HUDEP-2 (cell line): ENCODE results near the gene SBF2.

Experiments used
- DNase-seq, 76 experiments: peaks; one replicate each; lab custom pipeline; 2025; ENCODE audit not compliant: unreplicated experiment in 76 of 76; lab: John Stamatoyannopoulos, UW

SBF2 gene

DNA sequence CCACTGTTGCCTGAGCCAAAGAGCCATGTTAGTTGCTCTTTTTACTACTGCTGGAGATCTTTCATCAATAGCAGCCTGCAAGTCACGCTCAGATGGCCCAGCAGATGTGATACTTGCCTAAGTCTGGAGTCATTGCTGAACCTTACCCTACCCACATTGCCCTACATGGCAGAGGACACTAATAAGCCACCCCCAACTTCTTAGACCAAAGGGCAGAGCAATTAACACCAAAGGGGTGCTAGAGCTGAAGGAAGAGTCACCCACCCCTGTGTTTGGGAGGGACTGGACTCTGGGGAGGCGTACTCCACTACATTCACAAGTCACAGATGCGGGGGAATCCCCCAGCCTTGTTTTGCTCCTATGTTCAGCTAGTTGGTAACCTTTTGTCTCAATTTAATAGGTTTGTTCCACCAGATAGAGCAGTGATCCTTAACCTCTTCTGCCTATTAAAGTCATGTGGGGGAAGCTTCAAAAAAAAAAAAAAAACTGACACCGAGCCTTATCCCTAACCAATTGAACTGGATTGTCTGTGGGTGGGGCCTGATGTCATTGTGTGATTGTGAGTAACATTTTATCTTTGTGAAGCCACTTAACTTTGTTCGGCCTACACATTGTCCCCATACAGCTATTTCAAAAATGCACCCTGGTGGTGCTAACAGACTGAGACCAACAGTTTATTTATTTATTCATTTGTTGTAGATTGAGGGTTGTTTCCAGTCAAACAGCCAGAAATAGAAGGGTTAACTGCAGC is 23.9 kb upstream of the SBF2 start:
- DNase-seq = peak in 5 of 76 experiments; percentile 13 to 25 (median 20)

DNA sequence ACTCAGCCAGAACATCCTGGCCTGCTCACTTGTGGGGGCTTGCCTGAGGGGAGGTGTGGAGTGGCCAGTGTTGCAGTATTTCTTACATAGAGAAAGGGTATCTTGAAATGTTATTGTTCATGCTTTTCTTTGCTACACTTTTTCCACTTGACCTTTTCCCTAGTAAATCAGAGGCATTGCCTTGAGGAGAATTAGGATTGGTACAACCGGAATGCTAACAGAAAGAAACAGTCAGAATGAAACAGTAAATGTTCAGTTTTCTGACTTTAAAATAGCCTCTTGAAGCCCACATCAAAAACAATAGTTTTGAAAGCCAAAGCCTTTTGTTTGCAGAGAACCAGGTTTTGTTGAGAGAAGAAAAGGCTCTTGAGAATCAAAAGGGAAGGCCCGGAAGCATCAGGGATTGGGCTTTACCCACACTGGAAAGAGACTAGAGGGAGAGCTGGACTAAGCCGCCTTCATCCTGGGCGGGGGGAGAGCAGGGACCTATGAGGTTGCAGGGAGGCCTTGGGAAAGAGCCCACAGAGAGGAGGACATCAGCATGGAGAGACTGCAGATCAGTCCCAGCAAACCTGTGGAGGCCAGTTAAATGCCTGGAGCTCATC is 23.2 kb upstream of the SBF2 start:
- no peak for DNase-seq

DNA sequence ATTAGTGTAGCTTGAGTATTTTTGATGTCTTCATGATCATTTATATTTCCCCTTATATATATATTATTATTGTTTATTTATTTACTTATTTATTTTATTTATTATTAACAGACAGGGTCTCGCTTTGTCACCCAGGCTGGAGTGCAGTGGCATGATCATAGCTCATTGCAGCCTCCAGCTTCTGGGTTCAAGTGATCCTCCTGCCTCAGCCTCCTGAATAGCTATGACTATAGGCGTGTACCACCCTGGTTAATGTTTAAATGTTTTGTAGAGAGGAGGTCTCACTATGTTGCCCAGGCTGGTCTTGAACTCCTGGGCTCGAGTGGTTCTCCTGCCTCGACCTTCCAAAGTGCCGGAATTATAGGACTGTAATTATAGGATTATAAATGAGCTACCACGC is 21.1 kb upstream of the SBF2 start:
- no peak for DNase-seq

DNA sequence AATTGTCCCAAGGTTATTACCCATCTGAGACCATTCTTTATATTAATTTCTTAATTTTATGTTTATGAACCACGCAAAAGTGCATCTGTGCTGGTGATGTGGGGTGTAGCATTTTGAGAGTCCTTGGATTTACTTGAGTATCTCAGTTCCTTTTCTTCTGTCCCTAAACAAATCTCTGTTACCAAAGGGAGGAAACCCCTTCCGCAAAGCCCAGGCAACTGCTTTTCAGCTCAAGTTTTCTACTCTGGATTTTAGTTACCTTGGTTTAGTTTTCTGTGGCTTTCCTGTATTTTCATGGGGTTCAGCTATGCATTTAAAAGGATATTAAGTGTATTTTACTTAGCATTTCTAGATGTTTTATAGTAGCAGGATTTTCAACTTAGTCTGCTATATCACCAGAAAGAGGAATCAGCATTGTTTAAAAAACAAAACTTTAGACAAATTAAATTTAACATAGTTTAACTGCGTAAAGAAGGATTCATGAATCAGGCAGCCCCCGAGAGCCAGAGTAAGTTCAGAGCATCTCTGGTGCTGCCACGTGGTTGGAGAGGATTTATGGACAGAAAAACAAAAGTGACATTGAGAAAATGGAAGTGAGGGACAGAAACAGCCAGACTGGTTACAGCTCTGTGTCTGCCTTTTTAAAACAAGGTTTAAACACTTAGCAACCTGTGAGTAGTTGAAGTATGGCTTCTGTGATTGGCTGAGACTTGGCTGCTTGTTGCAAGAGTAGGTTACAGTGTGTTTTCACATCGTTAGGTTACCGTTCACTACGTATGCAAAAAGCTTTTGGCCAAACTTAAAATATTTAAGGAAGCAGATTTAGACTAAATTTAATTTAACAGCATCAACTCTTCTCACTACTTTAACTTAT is 20.4 kb upstream of the SBF2 start:
- DNase-seq = peak in 1 of 76 experiments; percentile 5

DNA sequence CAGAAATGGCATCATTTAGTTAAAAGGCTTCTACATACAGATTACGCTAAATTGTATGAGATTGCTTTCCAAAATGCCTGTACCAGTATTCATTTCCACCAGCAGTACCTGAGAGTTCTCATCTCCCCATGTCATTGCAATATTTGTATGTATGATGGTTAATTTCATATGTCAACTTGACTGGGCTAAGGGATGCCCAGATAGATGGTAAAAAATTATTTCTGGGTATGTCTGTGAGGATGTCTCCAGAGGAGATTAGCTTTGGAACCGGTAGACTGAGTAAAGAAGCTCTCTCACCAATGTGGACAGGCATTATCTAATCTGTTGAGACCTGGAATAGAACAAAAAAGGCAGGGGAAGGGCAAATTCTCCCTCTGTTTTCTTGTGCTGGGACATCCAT is 17.8 kb upstream of the SBF2 start:
- DNase-seq = no peak

DNA sequence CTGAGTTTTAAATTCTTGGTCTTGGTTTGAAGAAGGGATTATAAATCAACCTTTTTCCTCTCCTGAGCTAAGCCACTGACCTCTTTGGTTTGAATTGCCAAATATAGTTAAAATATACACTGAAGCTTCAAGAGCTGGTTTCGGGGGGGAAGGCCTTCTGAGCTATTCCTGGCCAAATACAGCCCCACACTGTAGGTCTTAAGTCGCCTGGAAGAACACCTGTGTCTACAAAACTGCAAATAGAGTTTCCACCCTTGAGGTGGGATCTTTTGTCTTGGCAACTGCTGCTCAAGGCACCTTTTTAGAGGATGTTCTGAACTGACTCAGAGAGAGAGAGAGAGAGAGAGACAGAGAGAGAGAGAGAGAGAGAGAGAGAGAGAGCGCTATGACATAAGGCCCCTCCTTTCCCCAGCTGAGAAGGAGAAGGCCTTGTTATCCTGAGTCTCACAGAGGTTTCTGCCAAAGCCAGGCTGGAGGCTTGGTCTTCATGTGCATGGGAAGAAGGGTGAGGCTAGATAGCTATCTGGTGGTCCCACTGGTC is 16.4 kb upstream of the SBF2 start:
- no peak for DNase-seq

DNA sequence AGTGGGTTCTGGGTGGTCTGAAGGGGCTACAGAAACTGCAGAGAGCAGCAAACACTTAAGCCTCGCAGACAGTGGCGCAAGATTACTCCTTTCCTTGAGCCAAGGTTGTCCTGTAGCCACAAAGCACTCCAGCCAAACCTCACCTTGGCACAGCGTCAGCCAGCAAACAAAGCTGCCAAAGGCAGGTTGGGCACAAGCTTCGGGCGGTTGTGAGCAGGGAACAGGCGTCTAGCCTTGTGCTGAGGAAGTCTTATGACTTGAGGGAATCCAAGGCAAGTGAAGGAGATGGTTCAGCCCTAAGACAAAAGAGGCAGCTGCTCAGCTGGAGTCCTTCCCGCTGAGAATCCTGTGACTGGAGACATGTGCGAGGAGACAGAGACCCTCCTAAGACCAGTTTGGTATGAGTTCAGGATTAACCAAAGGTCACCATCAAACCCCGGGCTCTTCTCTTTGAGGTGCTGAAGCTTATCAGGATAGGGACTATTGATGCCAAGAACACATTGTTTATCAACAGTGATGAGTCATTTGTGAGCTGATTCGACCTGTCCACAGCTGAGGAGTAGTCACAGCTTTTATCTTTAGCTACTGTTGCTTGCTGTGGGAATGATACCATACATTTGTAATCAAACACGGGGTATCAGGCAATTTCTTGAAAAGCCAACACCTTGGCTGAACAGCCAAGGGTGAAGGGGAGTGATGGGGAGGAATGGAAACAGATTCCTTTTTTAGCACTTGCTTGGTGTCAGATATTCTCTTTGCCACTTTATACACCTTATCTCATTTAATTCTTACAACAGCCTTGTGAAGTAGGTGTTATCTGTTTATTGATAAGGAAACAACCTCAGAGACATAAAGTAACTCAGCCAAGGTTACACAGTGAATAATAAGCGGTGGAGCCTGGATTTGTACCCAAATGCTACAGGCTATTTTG is 15.4 kb upstream of the SBF2 start:
- DNase-seq = peak in 26 of 76 experiments; percentile 6 to 64 (median 32)

DNA sequence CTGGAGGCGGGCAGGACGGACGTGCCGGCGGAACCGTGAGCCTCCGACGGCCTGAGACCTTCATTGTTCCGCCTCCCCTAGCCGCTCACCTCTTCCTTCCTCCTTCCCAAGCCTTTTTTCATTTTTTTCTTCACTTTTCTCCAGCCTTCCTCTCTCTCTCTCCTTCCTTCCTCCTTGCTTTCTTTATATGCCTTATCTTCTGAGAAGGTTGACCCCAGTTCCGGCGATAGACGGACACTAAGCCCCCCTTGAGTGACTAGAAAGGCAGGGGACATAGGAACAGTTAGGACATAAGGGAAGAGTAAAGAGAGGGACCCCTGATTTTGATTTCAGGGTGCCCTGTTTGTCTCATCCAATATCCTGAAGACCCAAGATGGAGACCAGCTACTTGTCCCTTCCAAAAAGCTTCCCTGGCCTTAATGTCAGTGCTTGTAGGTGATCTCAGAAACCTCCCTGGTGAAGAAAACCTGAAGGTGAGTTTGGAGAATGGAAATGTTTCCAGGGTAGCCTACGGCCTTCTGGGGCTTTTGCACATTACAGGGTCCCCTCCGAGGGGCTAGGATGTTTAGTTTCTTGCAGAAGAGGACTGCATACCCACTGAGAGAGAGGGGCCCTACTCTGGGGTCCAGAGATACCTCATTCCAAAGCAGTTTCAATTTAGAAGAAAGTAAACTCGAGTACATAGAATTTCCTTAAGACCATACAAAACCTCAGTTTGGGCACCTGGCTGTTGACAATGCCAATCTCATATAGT is 14.4 kb upstream of the SBF2 start:
- no peak for DNase-seq

DNA sequence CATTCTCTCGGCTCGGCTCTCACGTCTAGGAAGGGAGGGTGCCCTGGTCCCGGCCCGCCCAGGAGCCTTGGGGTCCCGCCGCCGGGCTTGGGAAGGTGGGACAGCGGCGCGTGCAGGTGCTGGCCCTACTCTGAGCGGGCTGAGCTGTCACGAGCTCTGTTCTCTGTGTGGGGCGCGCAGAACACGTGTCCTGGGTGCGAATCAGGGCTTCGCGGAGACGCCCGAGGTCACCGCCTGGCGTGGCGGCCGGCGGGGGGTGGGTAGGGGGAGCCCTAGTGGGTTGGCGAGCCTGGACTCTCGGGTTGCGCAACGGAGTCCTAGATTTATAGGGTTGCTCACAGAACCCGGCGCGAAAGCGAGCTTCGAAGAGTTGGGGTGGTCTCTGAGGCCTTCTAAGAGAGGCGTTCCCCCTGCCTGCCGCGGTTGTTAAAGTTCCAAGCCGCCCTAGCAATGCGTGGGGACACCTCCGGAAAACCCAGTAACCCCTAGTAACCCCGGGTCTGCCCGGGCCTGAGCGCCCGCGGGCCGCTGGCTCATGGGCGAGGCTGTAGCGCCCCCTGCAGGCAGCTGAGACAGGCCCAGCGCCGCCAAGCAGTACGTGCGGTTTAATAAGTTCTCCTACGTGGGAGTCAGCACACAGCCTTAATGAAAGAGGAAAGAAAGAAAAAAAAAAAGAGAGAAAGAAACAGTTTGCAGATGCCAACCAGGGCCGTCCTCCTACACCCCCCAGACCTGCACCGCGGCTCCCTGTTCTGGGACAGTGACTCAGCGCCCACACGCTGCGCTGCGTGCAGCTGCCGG is 13.6 kb upstream of the SBF2 start:
- DNase-seq = peak in 51 of 76 experiments; percentile 18 to 85 (median 47)

DNA sequence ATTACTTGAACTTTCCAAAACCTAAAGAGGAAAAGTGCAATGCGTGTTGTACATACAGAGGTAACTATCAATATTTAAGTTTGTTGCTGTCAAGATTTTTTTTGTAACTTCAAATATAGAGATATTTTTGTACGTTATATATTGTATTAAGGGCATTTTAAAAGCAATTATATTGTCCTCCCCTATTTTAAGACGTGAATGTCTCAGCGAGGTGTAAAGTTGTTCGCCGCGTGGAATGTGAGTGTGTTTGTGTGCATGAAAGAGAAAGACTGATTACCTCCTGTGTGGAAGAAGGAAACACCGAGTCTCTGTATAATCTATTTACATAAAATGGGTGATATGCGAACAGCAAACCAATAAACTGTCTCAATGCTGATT is 13.0 kb upstream of the SBF2 start:
- DNase-seq = no peak

DNA sequence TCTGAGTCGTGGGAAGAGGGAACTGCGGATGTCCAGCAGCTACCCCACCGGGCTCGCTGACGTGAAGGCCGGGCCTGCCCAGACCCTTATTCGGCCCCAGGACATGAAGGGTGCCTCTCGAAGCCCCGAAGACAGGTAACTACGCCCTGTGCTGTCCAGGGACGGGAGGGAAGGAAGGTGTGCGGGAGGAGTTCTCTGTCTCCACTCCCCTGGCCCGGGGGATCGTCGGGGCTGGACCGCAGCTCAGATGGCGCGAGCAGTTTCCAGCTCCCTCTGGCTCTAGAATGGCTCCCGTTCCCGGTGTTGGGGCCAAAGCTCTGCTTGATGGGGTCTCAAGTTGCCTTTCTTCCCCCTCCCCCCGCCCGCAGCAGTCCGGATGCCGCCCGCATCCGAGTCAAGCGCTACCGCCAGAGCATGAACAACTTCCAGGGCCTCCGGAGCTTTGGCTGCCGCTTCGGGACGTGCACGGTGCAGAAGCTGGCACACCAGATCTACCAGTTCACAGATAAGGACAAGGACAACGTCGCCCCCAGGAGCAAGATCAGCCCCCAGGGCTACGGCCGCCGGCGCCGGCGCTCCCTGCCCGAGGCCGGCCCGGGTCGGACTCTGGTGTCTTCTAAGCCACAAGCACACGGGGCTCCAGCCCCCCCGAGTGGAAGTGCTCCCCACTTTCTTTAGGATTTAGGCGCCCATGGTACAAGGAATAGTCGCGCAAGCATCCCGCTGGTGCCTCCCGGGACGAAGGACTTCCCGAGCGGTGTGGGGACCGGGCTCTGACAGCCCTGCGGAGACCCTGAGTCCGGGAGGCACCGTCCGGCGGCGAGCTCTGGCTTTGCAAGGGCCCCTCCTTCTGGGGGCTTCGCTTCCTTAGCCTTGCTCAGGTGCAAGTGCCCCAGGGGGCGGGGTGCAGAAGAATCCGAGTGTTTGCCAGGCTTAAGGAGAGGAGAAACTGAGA is 12.2 kb upstream of the SBF2 start:
- no peak for DNase-seq

DNA sequence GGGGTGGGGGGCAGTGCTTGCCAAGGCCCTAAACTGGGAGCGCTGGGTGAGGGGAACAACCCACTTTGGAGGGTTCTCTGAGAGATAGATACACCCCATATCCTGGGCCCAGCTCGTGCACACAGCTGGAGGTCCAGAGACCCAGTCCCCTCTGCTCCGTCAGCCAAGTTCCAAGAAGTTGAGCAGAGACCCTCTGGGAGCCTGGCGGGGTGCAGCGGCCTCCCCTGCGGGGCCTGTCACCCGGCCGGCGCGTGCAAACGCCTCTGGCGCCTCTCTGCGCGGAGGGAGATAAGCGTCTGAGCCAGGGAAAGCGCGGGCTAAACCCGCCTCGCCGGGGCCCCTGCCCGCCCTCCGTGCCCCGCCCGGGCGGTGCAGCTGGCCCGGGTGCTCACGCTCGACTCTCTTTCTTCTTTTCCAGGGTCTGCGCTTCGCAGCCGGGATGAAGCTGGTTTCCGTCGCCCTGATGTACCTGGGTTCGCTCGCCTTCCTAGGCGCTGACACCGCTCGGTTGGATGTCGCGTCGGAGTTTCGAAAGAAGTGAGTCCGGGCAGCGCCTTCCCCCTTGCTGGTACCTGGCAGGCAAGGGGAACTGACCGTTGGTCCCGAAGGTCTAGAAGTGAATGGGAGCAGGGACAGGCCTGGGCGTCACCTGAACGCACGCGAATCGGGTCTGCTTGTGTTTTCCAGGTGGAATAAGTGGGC is 11.4 kb upstream of the SBF2 start:
- peak in 30 of 76 experiments; percentile 7 to 51 (median 28) for DNase-seq

DNA sequence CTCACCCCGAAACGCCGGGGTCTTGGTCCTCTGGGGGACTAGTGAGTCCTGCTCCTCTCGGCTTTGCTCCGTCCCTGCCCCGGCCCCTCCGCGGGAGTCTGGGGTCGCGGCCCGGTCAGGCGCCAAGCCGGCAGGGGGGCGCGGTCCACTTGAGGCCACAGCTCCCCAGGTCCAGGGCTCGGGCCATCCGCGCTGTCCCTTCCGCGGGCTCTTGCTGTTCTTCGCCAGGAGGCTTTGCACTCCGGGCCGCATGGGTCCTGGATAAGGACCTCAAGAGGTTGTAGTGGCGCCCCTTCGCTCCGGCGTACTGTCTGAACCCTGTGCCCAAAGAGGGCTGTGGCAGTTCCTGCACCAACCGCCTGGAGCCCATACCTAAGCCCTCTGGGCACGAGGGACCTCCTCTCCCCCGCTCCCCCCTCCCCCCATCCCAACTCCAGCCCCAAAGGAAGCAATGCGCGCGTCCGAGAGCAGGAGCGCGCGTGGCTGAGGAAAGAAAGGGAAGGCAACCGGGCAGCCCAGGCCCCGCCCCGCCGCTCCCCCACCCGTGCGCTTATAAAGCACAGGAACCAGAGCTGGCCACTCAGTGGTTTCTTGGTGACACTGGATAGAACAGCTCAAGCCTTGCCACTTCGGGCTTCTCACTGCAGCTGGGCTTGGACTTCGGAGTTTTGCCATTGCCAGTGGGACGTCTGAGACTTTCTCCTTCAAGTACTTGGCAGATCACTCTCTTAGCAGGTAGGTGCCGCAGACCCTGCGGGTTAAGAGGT is 10.7 kb upstream of the SBF2 start, which contains the start of gene ADM:
TSS of gene ADM (plus strand) at position 579 of the 767 bp plus-strand sequence. CDS start 628 bp downstream, outside the sequence.
- DNase-seq = peak in 2 of 76 experiments; percentile 12 to 23

DNA sequence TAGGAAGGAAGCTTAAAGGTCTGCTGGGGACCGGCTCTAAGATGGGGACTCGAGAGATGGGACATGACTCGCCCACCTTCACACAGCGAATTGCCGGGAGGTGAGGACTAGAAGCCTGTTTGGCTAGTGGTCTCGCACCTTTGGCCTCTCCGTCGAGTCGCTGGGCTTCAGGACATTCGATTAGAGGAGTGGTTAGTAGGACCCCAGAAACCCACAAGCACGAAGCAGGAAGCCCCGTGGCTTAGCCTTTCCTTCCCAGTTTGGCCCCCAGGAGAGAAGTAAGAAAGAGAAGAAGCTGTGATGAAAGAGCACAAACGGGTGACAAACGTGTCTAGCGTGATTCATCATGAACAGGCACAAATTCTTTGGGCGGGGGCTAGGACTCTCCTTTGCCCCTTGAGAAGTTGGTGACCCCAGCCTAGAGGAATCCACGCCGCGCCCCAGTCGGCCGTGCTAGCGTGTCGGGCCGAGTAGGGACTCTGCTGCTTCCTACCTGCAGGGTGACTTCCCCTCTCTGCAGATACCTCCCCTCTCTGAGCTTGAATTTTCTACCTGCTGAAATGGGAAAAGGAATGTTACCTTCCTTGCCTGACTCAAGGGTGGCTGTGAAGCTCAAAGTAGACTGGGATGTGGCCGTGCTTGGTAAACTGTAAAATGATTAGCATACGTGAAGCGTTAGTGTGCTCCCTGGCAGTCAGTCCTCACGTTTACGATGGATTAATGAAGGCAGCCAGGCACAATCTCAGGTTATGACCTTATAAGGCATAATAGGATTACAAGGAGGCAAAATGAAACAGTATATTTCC is 9.7 kb upstream of the SBF2 start:
- DNase-seq = no peak
